ENCODE data around the gene APCDD1L.

- TF ChIP-seq YY1 (IDR thresholded peaks at IDR 0.05; ENCODE audit: insufficient read depth, insufficient read length) = no peak
- TF ChIP-seq SUZ12 (IDR thresholded peaks at IDR 0.05; ENCODE audit: extremely low read depth, insufficient read depth, insufficient read length) = no peak
- no peak for TF ChIP-seq ZNF274 (IDR thresholded peaks at IDR 0.05; ENCODE audit: low read depth, low read length)
Measured at GRCh38 chr20:58475466-58475865, 39.7 kb downstream of the APCDD1L start.
